ENCODE measurements around the gene CGB5. TPM values are rescaled to one million over a fixed set of nuclear protein-coding genes. Genes with fewer than 3 reads are reported as not detected.

The CGB5 gene
- total RNA-seq, 1 donor from 2014 or later: not detected

GRCh38 chr19:49084206-49085019, 40.8 kb downstream of the CGB5 start:
- no peaks in the 10 kb centered on the region for H3K36me3 Mint-ChIP-seq (ENCODE audit: unreplicated experiment)
- H3K27me3 Mint-ChIP-seq (ENCODE audit: unreplicated experiment): peaks cover 10% of the 10 kb centered on the region
- no peak for DNase-seq
- H3K9me3 Mint-ChIP-seq (ENCODE audit: unreplicated experiment): peaks cover 17% of the 10 kb centered on the region
- no peak for TF ChIP-seq CTCF (IDR thresholded peaks at IDR 0.05; ENCODE audit: partially characterized antibody, unreplicated experiment)
- H3K4me1 Mint-ChIP-seq (ENCODE audit: low read depth, unreplicated experiment): peaks cover 9% of the 10 kb centered on the region
- H3K27ac Mint-ChIP-seq (ENCODE audit: unreplicated experiment): peak overlapping the region; percentile 89
- H3K4me3 Mint-ChIP-seq (ENCODE audit: unreplicated experiment): peak overlapping the region; percentile 99

- peaks cover 17% of the 10 kb centered on the region for H3K9me3 Mint-ChIP-seq (ENCODE audit: unreplicated experiment)
- H3K27me3 Mint-ChIP-seq (ENCODE audit: unreplicated experiment): peaks cover 10% of the 10 kb centered on the region
- peak within 1 kb of the TSS; percentile 89 for H3K27ac Mint-ChIP-seq (ENCODE audit: unreplicated experiment)
- peak; percentile 100 for DNase-seq
- no peaks in the 10 kb centered on the region for H3K36me3 Mint-ChIP-seq (ENCODE audit: unreplicated experiment)
- TF ChIP-seq CTCF (IDR thresholded peaks at IDR 0.05; ENCODE audit: partially characterized antibody, unreplicated experiment): no peak
- H3K4me1 Mint-ChIP-seq (ENCODE audit: low read depth, unreplicated experiment): peaks cover 9% of the 10 kb centered on the region
- H3K4me3 Mint-ChIP-seq (ENCODE audit: unreplicated experiment): peak within 1 kb of the TSS; percentile 99
Observed at GRCh38 chr19:49085020-49085867, 41.6 kb downstream of the CGB5 start, which contains the start of gene SNRNP70. Gene SNRNP70, plus strand, starts transcription at chr19:49085451. Its CDS starts 964 bp downstream, at chr19:49086415.

GRCh38 chr19:49085868-49086232, 42.2 kb downstream of the CGB5 start:
- H3K9me3 Mint-ChIP-seq (ENCODE audit: unreplicated experiment): peaks cover 13% of the 10 kb centered on the region
- no peak for TF ChIP-seq CTCF (IDR thresholded peaks at IDR 0.05; ENCODE audit: partially characterized antibody, unreplicated experiment)
- DNase-seq: no peak
- peak overlapping the region; percentile 99 for H3K4me3 Mint-ChIP-seq (ENCODE audit: unreplicated experiment)
- peaks cover 10% of the 10 kb centered on the region for H3K27me3 Mint-ChIP-seq (ENCODE audit: unreplicated experiment)
- H3K36me3 Mint-ChIP-seq (ENCODE audit: unreplicated experiment): no peaks in the 10 kb centered on the region
- peaks cover 9% of the 10 kb centered on the region for H3K4me1 Mint-ChIP-seq (ENCODE audit: low read depth, unreplicated experiment)
- H3K27ac Mint-ChIP-seq (ENCODE audit: unreplicated experiment): peak overlapping the region; percentile 89

GRCh38 chr19:49086296-49086695, 42.6 kb downstream of the CGB5 start:
- Mint-ChIP-seq H3K36me3 (ENCODE audit: unreplicated experiment) (peaks cover under 1% of the 10 kb centered on the region), H3K27ac (ENCODE audit: unreplicated experiment) (peak overlapping the region; percentile 89), H3K9me3 (ENCODE audit: unreplicated experiment) (peaks cover 13% of the 10 kb centered on the region), H3K4me1 (ENCODE audit: low read depth, unreplicated experiment) (peaks cover 9% of the 10 kb centered on the region), H3K4me3 (ENCODE audit: unreplicated experiment) (peak overlapping the region; percentile 99), H3K27me3 (ENCODE audit: unreplicated experiment) (peaks cover 10% of the 10 kb centered on the region)
- no peak for TF ChIP-seq CTCF (IDR thresholded peaks at IDR 0.05; ENCODE audit: partially characterized antibody, unreplicated experiment)
- DNase-seq: no peak

Data from glutamatergic neuron (in vitro differentiated cells).